ENCODE measurements around the gene CAPN11. TPM values are rescaled to one million over a fixed set of nuclear protein-coding genes. Genes with fewer than 3 reads are reported as not detected.

The CAPN11 gene
- total and polyA plus RNA-seq, 10 of the 15 experiments (the other 5 are each of a cell fraction or from before 2014, with no cell fraction given) = 0.05 to 0.44 (median 0.31) TPM

DNA sequence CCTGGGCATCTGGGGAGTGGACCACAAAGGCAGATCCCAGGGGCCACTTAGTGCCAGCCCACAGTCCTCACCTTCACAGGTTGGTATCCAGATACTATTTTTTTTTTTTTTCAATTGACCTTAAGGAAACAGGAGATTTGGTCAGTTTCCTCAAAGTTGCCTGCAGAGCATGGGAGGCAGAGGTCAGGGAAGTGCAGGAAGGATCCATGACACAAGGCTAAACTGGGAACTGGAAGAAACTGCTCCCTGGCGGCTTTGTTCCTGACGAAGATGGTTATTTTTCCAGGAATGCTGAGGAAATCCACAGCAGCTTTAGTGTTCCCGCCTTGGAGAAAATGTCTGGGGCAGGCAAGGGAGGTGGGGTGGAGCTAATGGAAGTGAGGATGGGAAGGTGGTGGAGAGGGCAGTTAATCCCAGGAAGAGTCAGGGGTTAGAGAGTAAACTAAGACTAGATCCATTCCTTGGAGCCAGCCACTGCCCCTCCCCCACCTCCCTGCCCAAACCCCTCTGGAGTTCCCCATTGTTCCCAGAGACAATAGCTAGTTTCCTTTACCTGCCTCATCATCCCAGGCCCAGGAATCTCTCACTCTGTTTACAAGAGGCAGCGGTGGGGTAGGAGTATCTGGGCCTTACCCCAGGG is 43.8 kb downstream of the CAPN11 start:
- H3K4me3 ChIP-seq = no peak overlapping the region
- H3K36me3 ChIP-seq (ENCODE audit: control insufficient read depth in 2 of 2, insufficient read depth in 2 of 2, low read length in 1 of 2) = no peaks in the 10 kb centered on the region
- no TSS peak for BruUV-seq (replicated peaks)
- H3K79me2 ChIP-seq (ENCODE audit: control insufficient read depth, insufficient read depth, low read length) = no peaks in the 10 kb centered on the region
- no peak overlapping the region for H3K9ac ChIP-seq (ENCODE audit: control insufficient read depth, insufficient read depth, low read length)
- ChIA-PET SMC1A (ENCODE audit: uncharacterized antibody, unreplicated experiment) (interaction anchor here (1.3 kb wide), 1 partner anchor 10 kb away, joined by 4 read pairs; no protein-coding TSS in a partner anchor), RAD21 (ENCODE audit: unreplicated experiment) (interaction anchor here (0.8 kb wide), 1 partner anchor 26 kb away, joined by 3 read pairs; no protein-coding TSS in a partner anchor), POLR2A (interaction anchor here (1.1 kb wide), 1 partner anchor 21 kb away, joined by 3 read pairs; the partner anchor contains the start of gene SLC29A1), CTCF (interaction anchor here (0.9 kb wide), 1 partner anchor 65 kb away, joined by 4 read pairs; no protein-coding TSS in a partner anchor)
- intact Hi-C loops (cut with micrococcal nuclease; ENCODE audit: unreplicated experiment) (no loop called here), in situ Hi-C loops (cut with MboI) (no loop called here)
- 35% methylated on average over 4 of the region's 4 CpGs for WGBS (ENCODE audit: insufficient coverage, insufficient replicate concordance, low lambda C conversion rate, missing lambda C conversion rate)
- FAIRE-seq (no peak), DNase-seq (ENCODE audit: low read depth, low spot score) (no peak), ATAC-seq (no peak)
- no peak overlapping the region for H2AFZ ChIP-seq (ENCODE audit: control insufficient read depth, low read depth, low read length)
- TF ChIP-seq SMAD1 (IDR thresholded peaks at IDR 0.05; ENCODE audit: low read depth, partially characterized antibody) = no peak
- TF ChIP-seq, protein P1, sequence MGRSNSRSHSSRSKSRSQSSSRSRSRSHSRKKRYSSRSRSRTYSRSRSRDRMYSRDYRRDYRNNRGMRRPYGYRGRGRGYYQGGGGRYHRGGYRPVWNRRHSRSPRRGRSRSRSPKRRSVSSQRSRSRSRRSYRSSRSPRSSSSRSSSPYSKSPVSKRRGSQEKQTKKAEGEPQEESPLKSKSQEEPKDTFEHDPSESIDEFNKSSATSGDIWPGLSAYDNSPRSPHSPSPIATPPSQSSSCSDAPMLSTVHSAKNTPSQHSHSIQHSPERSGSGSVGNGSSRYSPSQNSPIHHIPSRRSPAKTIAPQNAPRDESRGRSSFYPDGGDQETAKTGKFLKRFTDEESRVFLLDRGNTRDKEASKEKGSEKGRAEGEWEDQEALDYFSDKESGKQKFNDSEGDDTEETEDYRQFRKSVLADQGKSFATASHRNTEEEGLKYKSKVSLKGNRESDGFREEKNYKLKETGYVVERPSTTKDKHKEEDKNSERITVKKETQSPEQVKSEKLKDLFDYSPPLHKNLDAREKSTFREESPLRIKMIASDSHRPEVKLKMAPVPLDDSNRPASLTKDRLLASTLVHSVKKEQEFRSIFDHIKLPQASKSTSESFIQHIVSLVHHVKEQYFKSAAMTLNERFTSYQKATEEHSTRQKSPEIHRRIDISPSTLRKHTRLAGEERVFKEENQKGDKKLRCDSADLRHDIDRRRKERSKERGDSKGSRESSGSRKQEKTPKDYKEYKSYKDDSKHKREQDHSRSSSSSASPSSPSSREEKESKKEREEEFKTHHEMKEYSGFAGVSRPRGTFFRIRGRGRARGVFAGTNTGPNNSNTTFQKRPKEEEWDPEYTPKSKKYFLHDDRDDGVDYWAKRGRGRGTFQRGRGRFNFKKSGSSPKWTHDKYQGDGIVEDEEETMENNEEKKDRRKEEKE (IDR thresholded peaks at IDR 0.05) = no peak
- no peak for TF ChIP-seq FOXK2 (IDR thresholded peaks at IDR 0.05)
- TF ChIP-seq CEBPB (IDR thresholded peaks at IDR 0.05; ENCODE audit: borderline replicate concordance in 1 of 2, low read depth in 2 of 2, low read length in 2 of 2) = no peak
- TF ChIP-seq SP1 (IDR thresholded peaks at IDR 0.05; ENCODE audit: low read depth, low read length) = no peak
- no peak for TF ChIP-seq JUNB (IDR thresholded peaks at IDR 0.05)
- TF ChIP-seq CHD4 (IDR thresholded peaks at IDR 0.05) = no peak
- TF ChIP-seq, protein P2, sequence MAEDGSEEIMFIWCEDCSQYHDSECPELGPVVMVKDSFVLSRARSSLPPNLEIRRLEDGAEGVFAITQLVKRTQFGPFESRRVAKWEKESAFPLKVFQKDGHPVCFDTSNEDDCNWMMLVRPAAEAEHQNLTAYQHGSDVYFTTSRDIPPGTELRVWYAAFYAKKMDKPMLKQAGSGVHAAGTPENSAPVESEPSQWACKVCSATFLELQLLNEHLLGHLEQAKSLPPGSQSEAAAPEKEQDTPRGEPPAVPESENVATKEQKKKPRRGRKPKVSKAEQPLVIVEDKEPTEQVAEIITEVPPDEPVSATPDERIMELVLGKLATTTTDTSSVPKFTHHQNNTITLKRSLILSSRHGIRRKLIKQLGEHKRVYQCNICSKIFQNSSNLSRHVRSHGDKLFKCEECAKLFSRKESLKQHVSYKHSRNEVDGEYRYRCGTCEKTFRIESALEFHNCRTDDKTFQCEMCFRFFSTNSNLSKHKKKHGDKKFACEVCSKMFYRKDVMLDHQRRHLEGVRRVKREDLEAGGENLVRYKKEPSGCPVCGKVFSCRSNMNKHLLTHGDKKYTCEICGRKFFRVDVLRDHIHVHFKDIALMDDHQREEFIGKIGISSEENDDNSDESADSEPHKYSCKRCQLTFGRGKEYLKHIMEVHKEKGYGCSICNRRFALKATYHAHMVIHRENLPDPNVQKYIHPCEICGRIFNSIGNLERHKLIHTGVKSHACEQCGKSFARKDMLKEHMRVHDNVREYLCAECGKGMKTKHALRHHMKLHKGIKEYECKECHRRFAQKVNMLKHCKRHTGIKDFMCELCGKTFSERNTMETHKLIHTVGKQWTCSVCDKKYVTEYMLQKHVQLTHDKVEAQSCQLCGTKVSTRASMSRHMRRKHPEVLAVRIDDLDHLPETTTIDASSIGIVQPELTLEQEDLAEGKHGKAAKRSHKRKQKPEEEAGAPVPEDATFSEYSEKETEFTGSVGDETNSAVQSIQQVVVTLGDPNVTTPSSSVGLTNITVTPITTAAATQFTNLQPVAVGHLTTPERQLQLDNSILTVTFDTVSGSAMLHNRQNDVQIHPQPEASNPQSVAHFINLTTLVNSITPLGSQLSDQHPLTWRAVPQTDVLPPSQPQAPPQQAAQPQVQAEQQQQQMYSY (CRISPR knock-in tag; IDR thresholded peaks at IDR 0.05) = no peak
- no peak for TF ChIP-seq NFXL1 (IDR thresholded peaks at IDR 0.05; ENCODE audit: borderline replicate concordance)
- TF ChIP-seq CUX1 (IDR thresholded peaks at IDR 0.05; ENCODE audit: insufficient replicate concordance, low read depth, low read length) = no peak
- no peak for TF ChIP-seq NR2C1 (IDR thresholded peaks at IDR 0.05)
- H3K4me2 ChIP-seq (ENCODE audit: control insufficient read depth, insufficient read depth) = no peak overlapping the region
- H3K27ac ChIP-seq (ENCODE audit: control insufficient read depth, insufficient read depth) = no peak overlapping the region
- no peaks in the 10 kb centered on the region for H4K20me1 ChIP-seq (ENCODE audit: control insufficient read depth, insufficient read depth)
- H3K4me1 ChIP-seq (ENCODE audit: control insufficient read depth, insufficient read depth, low read length) = no peaks in the 10 kb centered on the region
- H3K27me3 ChIP-seq (replicated peaks in 1 of 2; ENCODE audit: control insufficient read depth in 2 of 2, insufficient read depth in 2 of 2, low read length in 1 of 2) = no peaks in the 10 kb centered on the region
- H3K9me3 ChIP-seq (replicated peaks; ENCODE audit: control insufficient read depth, insufficient read depth, low read length) = no peaks in the 10 kb centered on the region

Data from GM12878 (cell line).